IPS DF 4.7 (cell line): ENCODE data around the gene TAPBPL.
"Not testable (repeated sequence)": the region's sequence is repeated elsewhere in the genome, so short reads cannot be mapped to it uniquely, and the experiment has no call there.

Source experiments
- DNase-seq: peaks from one replicate; pipeline ENCODE4 v3.0.0-alpha.2; 2013; ENCODE audit warnings: low spot score; ENCODE audit errors: extremely low read depth

The TAPBPL gene

GRCh38 chr12:6489449-6489848 lies 37.6 kb downstream of the TAPBPL start:
- no peak for DNase-seq

GRCh38 chr12:6490673-6491072 lies 38.8 kb downstream of the TAPBPL start:
- not testable (repeated sequence) for DNase-seq

DNA sequence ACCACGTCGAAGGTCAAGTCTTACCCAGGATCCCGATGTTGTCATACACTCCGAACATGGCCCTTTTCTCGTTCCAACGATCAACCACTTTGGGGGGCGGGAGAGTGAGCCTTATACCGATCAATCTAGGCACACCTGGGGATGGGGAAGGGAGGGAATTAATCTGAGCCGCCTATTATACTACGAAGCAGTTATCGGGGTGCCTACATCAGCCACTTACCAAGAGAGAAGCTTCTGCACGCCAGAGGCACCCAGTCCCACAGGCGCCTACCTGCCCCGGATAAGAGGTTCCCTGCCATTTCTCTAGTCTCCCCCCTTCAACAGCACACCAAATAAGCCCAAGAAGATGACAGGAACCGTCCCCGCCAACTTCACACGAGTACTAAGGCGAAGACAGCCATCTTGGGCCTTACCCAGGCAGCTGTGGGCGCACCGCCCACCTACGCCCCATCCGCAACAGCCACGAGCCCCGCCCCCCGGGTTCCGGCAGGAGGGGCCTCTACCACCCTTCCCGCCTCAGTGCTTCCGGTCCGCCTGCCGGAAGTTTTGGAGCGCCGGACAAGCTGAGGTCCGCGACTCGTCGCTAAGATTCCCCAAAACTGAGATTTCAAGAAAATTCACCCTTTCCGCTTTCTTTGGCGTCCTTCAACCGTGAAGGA lies 41.1 kb downstream of the TAPBPL start, which contains the start of gene MRPL51:
TSS of gene MRPL51 (minus strand) at position 425 of the 659 bp plus-strand sequence. CDS start at position 299, 126 bp downstream.
- peak; percentile 62 for DNase-seq

- DNase-seq = peak; percentile 72
These were observed 41.8 kb downstream of the TAPBPL start, which contains the start of gene NCAPD2 for GRCh38 chr12:6493497-6494257. Gene NCAPD2, plus strand, starts transcription at chr12:6494102. Its CDS starts 997 bp downstream, at chr12:6495099.

DNA sequence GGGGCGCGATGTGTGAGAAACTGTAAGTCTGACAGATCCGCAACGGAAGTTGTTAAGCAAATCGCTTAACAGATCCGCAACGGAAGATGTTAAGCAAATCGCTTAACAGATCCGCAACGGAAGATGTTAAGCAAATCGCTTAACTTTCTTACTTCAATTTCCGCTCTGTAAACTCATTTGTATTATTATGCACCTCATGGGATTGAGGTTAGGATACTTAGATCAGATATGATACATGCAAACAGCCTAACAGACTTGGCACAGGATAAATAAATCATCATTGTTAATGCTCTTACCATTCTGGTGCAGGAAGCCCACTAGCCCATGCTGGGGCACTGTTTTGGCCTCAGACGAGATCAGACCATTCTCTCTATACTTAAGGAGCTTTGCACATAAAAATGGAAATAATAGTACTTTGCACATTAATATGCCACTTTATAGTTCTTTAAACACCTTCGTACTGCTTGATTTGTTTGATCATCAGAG lies 42.5 kb downstream of the TAPBPL start:
- DNase-seq = no peak

DNA sequence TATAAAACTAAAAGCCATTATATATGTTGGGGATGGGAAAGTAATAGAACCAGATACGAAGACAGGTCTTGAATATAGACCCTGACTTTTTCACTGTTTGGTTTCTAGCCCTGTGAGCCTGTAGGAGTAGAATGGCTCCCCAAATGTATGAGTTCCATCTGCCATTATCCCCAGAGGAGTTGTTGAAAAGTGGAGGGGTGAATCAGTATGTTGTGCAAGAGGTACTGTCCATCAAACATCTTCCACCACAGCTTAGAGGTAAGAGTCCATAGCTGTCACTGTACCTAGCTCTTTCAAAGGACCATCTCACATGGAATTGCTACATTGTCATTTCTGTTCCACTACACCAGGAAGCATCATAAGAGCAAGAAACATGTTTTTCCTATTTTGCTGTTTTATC lies 43.1 kb downstream of the TAPBPL start:
- no peak for DNase-seq

DNA sequence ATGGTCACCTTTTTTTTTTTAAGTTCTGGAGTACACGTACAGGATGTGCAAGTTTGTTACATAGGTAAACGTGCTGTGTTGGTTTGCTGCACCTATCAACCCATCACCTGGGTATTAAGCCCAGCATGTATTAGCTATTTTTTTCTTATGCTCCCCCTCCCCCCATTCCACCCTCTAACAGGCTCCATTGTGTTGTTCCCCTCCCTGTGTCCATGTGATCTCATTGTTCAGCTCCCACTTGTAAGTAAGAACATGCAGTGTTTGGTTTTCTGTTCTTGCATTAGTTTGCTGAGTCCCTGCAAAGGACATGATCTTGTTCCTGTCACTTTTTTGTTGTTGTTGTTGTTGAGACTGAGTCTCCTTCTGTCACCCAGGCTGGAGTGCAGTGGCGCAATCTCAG lies 45.4 kb downstream of the TAPBPL start:
- DNase-seq = not testable (repeated sequence)

GRCh38 chr12:6500466-6500865 lies 48.6 kb downstream of the TAPBPL start:
- no peak for DNase-seq

DNA sequence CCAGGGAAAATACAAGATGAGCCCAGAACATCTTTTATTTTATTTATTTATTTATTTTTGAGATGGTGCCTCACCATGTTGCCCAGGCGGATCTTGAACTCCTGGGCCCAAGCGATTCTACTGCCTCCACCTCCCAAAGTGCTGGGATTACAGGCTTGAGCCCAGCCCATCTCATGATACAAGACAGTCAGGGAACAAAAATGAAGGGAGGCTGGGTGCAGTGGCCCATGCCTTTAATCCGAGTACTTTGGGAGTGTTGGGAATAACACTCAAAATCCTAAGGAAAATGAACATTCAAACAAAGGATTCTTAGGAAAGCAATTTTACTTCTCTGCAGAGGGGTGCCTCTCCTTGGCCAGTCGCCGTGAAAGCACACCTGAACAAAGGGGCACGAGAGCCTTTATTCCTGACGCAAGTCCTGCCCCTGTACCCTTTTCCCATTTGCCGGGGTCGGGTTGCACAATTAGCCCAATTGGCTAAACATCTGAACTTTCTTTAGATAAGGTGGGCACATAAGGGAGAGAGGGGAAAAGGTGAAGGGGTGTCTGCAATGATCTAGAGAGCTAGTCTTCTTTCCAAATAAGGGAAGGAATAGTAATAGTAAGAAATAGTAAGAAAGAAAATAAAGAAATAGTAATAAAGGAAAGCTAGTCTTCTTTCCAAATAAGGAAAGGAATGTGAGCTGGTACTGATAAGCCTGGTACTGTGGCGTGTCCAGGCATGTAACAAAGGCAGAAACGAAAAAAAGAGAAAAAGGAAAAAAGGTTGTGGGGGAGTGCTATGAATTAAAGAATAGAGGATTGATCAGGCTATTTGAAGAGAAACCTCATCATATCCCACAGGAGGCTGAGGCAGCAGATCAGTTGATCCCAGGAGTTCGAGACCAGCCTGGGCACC lies 55.5 kb downstream of the TAPBPL start:
- DNase-seq = no peak

GRCh38 chr12:6508087-6508486 lies 56.2 kb downstream of the TAPBPL start:
- no peak for DNase-seq
